ENCODE results near the gene KIF18B. TPM values are rescaled to one million over a fixed set of nuclear protein-coding genes. Genes with fewer than 3 reads are reported as not detected.

KIF18B gene
- total and polyA plus RNA-seq, 2 of the 13 experiments (the other 11 are each of a cell fraction or from before 2014, with no cell fraction given) = 15.2 to 15.3 TPM

- CTCF ChIA-PET (ENCODE audit: low intra/inter-chr PET ratio, low total read pairs) = no interaction called here
- Histone ChIP-seq H3K4me3 (replicated peaks in 1 of 3; ENCODE audit: insufficient read depth in 1 of 3, low read depth in 2 of 3, low read length in 3 of 3) (no peak overlapping the region), H3K9ac (ENCODE audit: insufficient read depth, low read depth, low read length) (no peak overlapping the region), H3K79me2 (ENCODE audit: insufficient read depth, low read length) (peaks cover 57% of the 10 kb centered on the region), H2AFZ (ENCODE audit: low read length) (no peak overlapping the region), H3K27me3 (ENCODE audit: control insufficient read depth in 1 of 2, insufficient read depth in 2 of 2, low read length in 2 of 2) (no peaks in the 10 kb centered on the region), H3K9me3 (ENCODE audit: low read length) (no peaks in the 10 kb centered on the region), H3K4me1 (ENCODE audit: insufficient read depth, low read length) (peaks cover 50% of the 10 kb centered on the region), H4K20me1 (ENCODE audit: insufficient read depth, low read length) (no peaks in the 10 kb centered on the region), H3K36me3 (replicated peaks in 1 of 2; ENCODE audit: control insufficient read depth in 1 of 2, insufficient read depth in 2 of 2, low read length in 2 of 2) (peaks cover 5 to 17% of the 10 kb centered on the region in 2 experiments), H3K4me2 (ENCODE audit: low read depth, low read length) (no peak overlapping the region), H3K27ac (ENCODE audit: extremely low read length, insufficient read depth, low read length) (no peak overlapping the region)
- TF ChIP-seq MAFK (conservative IDR thresholded peaks at IDR 0.05 in 1 of 2, IDR thresholded peaks at IDR 0.05 in 1 of 2; ENCODE audit: low read length in 2 of 2) (peak; percentile 55; a peak in 3 of 4 replicates), ZNF691 (CRISPR knock-in tag; IDR thresholded peaks at IDR 0.05; ENCODE audit: borderline replicate concordance, low read depth) (no peak), ZSCAN12 (CRISPR knock-in tag; IDR thresholded peaks at IDR 0.05) (no peak), EZH2 (conservative IDR thresholded peaks at IDR 0.05; ENCODE audit: low read depth, low read length) (no peak)
- DNase-seq (ENCODE audit: low spot score) (no peak), FAIRE-seq (no peak), ATAC-seq (no peak)
- BruUV-seq (replicated peaks) = no TSS peak
- POLR2A ChIA-PET = no interaction called here
- intact Hi-C loops (cut with micrococcal nuclease; ENCODE audit: unreplicated experiment) (no loop called here), in situ Hi-C loops (cut with HindIII; ENCODE audit: extremely low pct_ligation_motif_present, low pct_unique_long_range_greater_than_20kb) (no loop called here)
- WGBS (ENCODE audit: low lambda C conversion rate) = 96% methylated on average over 1 of the region's 1 CpG
Measured at GRCh38 chr17:44940768-44941167, 6.8 kb downstream of the KIF18B start.

GRCh38 chr17:44940317-44940716 is 7.3 kb downstream of the KIF18B start:
- H3K4me1 ChIP-seq (ENCODE audit: insufficient read depth, low read length) = peaks cover 45% of the 10 kb centered on the region
- no peak overlapping the region for H2AFZ ChIP-seq (ENCODE audit: low read length)
- FAIRE-seq (no peak), DNase-seq (ENCODE audit: low spot score) (peak; percentile 69), ATAC-seq (no peak; the same call in 2 of the 3 replicates)
- peaks cover 9 to 21% of the 10 kb centered on the region in 2 experiments for H3K36me3 ChIP-seq (replicated peaks in 1 of 2; ENCODE audit: control insufficient read depth in 1 of 2, insufficient read depth in 2 of 2, low read length in 2 of 2)
- in situ Hi-C loops (cut with HindIII; ENCODE audit: extremely low pct_ligation_motif_present, low pct_unique_long_range_greater_than_20kb) (no loop called here), intact Hi-C loops (cut with micrococcal nuclease; ENCODE audit: unreplicated experiment) (no loop called here)
- no peaks in the 10 kb centered on the region for H3K27me3 ChIP-seq (ENCODE audit: control insufficient read depth in 1 of 2, insufficient read depth in 2 of 2, low read length in 2 of 2)
- 68% methylated on average over 4 of the region's 4 CpGs for WGBS (ENCODE audit: low lambda C conversion rate)
- H3K4me3 ChIP-seq (replicated peaks in 1 of 3; ENCODE audit: insufficient read depth in 1 of 3, low read depth in 2 of 3, low read length in 3 of 3) = no peak overlapping the region
- ChIA-PET POLR2A (no interaction called here), CTCF (ENCODE audit: low intra/inter-chr PET ratio, low total read pairs) (no interaction called here)
- no peak overlapping the region for H3K4me2 ChIP-seq (ENCODE audit: low read depth, low read length)
- H3K79me2 ChIP-seq (ENCODE audit: insufficient read depth, low read length) = peaks cover 53% of the 10 kb centered on the region
- BruUV-seq (replicated peaks) = no TSS peak
- no peaks in the 10 kb centered on the region for H4K20me1 ChIP-seq (ENCODE audit: insufficient read depth, low read length)
- H3K9ac ChIP-seq (ENCODE audit: insufficient read depth, low read depth, low read length) = no peak overlapping the region
- no peak for TF ChIP-seq HES4 (CRISPR knock-in tag; IDR thresholded peaks at IDR 0.05; ENCODE audit: borderline replicate concordance)
- TF ChIP-seq TEAD3 (CRISPR knock-in tag; optimal IDR thresholded peaks at IDR 0.05; ENCODE audit: borderline replicate concordance) = peak; percentile 84
- peak; percentile 29; the same call in 1 of the 2 replicates for TF ChIP-seq NFE2L2 (IDR thresholded peaks at IDR 0.05; ENCODE audit: low read length)
- TF ChIP-seq THAP7 (CRISPR knock-in tag; IDR thresholded peaks at IDR 0.05) = no peak
- TF ChIP-seq SP140L (CRISPR knock-in tag; IDR thresholded peaks at IDR 0.05; ENCODE audit: borderline replicate concordance) = no peak
- peak; percentile 41 for TF ChIP-seq ZEB1 (IDR thresholded peaks at IDR 0.05; ENCODE audit: insufficient replicate concordance, low read depth)
- TF ChIP-seq ZNF17 (CRISPR knock-in tag; IDR thresholded peaks at IDR 0.05) = no peak
- peak overlapping the region; percentile 9 for H3K27ac ChIP-seq (ENCODE audit: extremely low read length, insufficient read depth, low read length)
- H3K9me3 ChIP-seq (ENCODE audit: low read length) = no peaks in the 10 kb centered on the region
